H1 (cell line): ENCODE data around the gene ETV2. TPM values are rescaled to one million over a fixed set of nuclear protein-coding genes. Genes with fewer than 3 reads are reported as not detected.

ENCODE experiments used
- CTCF ChIA-PET: fragments of 300-600 bp; sonication (Branson Sonifier 250); formaldehyde crosslinking; loops from one replicate; lab custom pipeline; 2021; ENCODE audit not compliant: partially characterized antibody; lab: Charles Lee
- POLR2A ChIA-PET: fragments of 300-600 bp; sonication (Branson Sonifier 250); formaldehyde crosslinking; loops from one replicate; lab custom pipeline; 2021; ENCODE audit warnings: inconsistent platforms; ENCODE audit not compliant: partially characterized antibody; lab: Charles Lee
- DNase-seq, 2 experiments: peaks; one replicate each; pipeline versions ENCODE4 v3.0.0 to v3.0.0-alpha.2; 2010 to 2022; ENCODE audit warnings: low spot score in 2 of 2, low read depth in 1 of 2, mixed read lengths in 1 of 2
- FAIRE-seq: peaks from 2 replicates; lab custom pipeline; 2011; peaks lifted over from hg19 to GRCh38; lab: Jason Lieb, UNC
- H2AFZ ChIP-seq: 2 replicates; pipeline ENCODE4 v1.8.1; 2012; ENCODE audit warnings: low read length, inconsistent platforms
- H2AK5ac ChIP-seq: 2 replicates; pipeline ENCODE4 v1.6.1; 2013; ENCODE audit warnings: low read depth, low read length
- H2BK120ac ChIP-seq: replicated peaks from 2 replicates; pipeline ENCODE3; 2013; ENCODE audit warnings: low read depth, low read length, inconsistent platforms
- H2BK12ac ChIP-seq: 2 replicates; pipeline ENCODE4 v1.6.1; 2013; ENCODE audit warnings: low read depth, low read length
- H2BK15ac ChIP-seq: 2 replicates; pipeline ENCODE4 v1.6.1; 2013; ENCODE audit warnings: low read length
- H2BK20ac ChIP-seq: 2 replicates; pipeline ENCODE4 v1.6.1; 2013; ENCODE audit warnings: low read length
- H2BK5ac ChIP-seq: 2 replicates; pipeline ENCODE4 v1.6.1; 2013; ENCODE audit warnings: low read depth, low read length
- H3K14ac ChIP-seq: 2 replicates; pipeline ENCODE4 v1.6.1; 2013; ENCODE audit warnings: inconsistent platforms; ENCODE audit not compliant: insufficient read length
- H3K18ac ChIP-seq: 2 replicates; pipeline ENCODE4 v1.6.1; 2013; ENCODE audit warnings: low read length; ENCODE audit errors: extremely low read depth
- H3K23ac ChIP-seq: 2 replicates; pipeline ENCODE4 v1.6.1; 2013; ENCODE audit warnings: inconsistent platforms; ENCODE audit not compliant: insufficient read length
- H3K23me2 ChIP-seq: 2 replicates; pipeline ENCODE4 v1.6.1; 2013; ENCODE audit warnings: low read depth, low read length
- H3K27ac ChIP-seq: 2 replicates; pipeline ENCODE4 v1.6.1; 2011; ENCODE audit warnings: low read depth, low read length, inconsistent platforms
- H3K27me3 ChIP-seq, 4 experiments: replicated peaks in 1 of 4; 1 replicate in 1 of 4; 2 replicates in 3 of 4; pipeline versions ENCODE4 v1.6.1 to v1.8.1; 2011 to 2013; ENCODE audit warnings: low read length in 3 of 4, mild to moderate bottlenecking in 3 of 4, inconsistent platforms in 2 of 4, mixed read lengths in 2 of 4, moderate library complexity in 1 of 4; ENCODE audit not compliant: control insufficient read depth in 3 of 4, insufficient read depth in 3 of 4; ENCODE audit errors: extremely low read depth in 1 of 4
- H3K36me3 ChIP-seq, 4 experiments: 2 replicates each; pipeline versions ENCODE4 v1.6.1 to v1.8.1; 2011 to 2013; ENCODE audit warnings: mild to moderate bottlenecking in 4 of 4, low read length in 3 of 4, moderate library complexity in 2 of 4, control low read depth in 1 of 4, inconsistent platforms in 1 of 4; ENCODE audit not compliant: insufficient read depth in 4 of 4, control insufficient read depth in 2 of 4
- H3K4ac ChIP-seq: replicated peaks from 2 replicates; pipeline ENCODE3; 2013; ENCODE audit warnings: low read length, low read depth, mixed read lengths, inconsistent platforms; ENCODE audit not compliant: insufficient read length
- H3K4me1 ChIP-seq, 4 experiments: replicated peaks in 1 of 4; 1 replicate in 1 of 4; 2 replicates in 3 of 4; pipeline versions ENCODE4 v1.6.1 to v1.8.1; 2011 to 2013; ENCODE audit warnings: low read length in 3 of 4, inconsistent platforms in 2 of 4, mixed read lengths in 1 of 4; ENCODE audit not compliant: insufficient read depth in 4 of 4, control insufficient read depth in 3 of 4
- H3K4me2 ChIP-seq, 2 experiments: 2 replicates each; pipeline versions ENCODE4 v1.6.1 to v1.8.1; 2011 to 2013; ENCODE audit warnings: low read depth in 2 of 2, low read length in 2 of 2, control low read depth in 1 of 2, inconsistent platforms in 1 of 2, mild to moderate bottlenecking in 1 of 2; ENCODE audit not compliant: insufficient read depth in 1 of 2
- H3K4me3 ChIP-seq, 4 experiments: fragments of 200-600, 300-600 bp in 1 of 4; sonication (generic), shearing (Covaris generic), sonication (Bioruptor Twin) in 1 of 4; 2 replicates each; pipeline versions ENCODE4 v1.5.1 to v1.8.1; 2011 to 2016; ENCODE audit warnings: low read length in 4 of 4, low read depth in 3 of 4, control low read depth in 2 of 4, inconsistent platforms in 2 of 4, mild to moderate bottlenecking in 2 of 4, mixed read lengths in 1 of 4, moderate library complexity in 1 of 4; ENCODE audit not compliant: insufficient read depth in 2 of 4; ENCODE audit errors: extremely low read depth in 1 of 4
- H3K56ac ChIP-seq: replicated peaks from 2 replicates; pipeline ENCODE3; 2013; ENCODE audit warnings: low read depth, mild to moderate bottlenecking, mixed read lengths, low read length, inconsistent platforms; ENCODE audit not compliant: insufficient read length
- H3K79me1 ChIP-seq: 2 replicates; pipeline ENCODE4 v1.6.1; 2013; ENCODE audit warnings: low read depth, low read length, control low read depth
- H3K79me2 ChIP-seq, 2 experiments: 2 replicates each; pipeline versions ENCODE4 v1.6.1 to v1.8.1; 2012 to 2013; ENCODE audit warnings: low read length in 2 of 2, mild to moderate bottlenecking in 2 of 2, inconsistent platforms in 1 of 2; ENCODE audit not compliant: insufficient read depth in 2 of 2, control insufficient read depth in 1 of 2
- H3K9ac ChIP-seq, 4 experiments: replicated peaks in 1 of 4; 1 replicate in 1 of 4; 2 replicates in 3 of 4; pipeline versions ENCODE4 v1.6.1 to v1.8.1; 2011 to 2013; ENCODE audit warnings: low read depth in 3 of 4, low read length in 3 of 4, control low read depth in 2 of 4, mild to moderate bottlenecking in 2 of 4, moderate library complexity in 2 of 4, inconsistent platforms in 1 of 4; ENCODE audit errors: extremely low read depth in 1 of 4
- H3K9me3 ChIP-seq, 2 experiments: 2 replicates each; pipeline versions ENCODE4 v1.6.1 to v1.8.1; 2012 to 2013; ENCODE audit warnings: mild to moderate bottlenecking in 2 of 2, moderate library complexity in 2 of 2, control low read depth in 1 of 2, inconsistent platforms in 1 of 2, low read depth in 1 of 2, low read length in 1 of 2, mixed read lengths in 1 of 2; ENCODE audit not compliant: insufficient read depth in 2 of 2
- H4K20me1 ChIP-seq, 2 experiments: replicated peaks in 1 of 2; 2 replicates each; pipeline versions ENCODE3 to v1.8.1; 2011 to 2013; ENCODE audit warnings: inconsistent platforms in 2 of 2, low read length in 2 of 2, mild to moderate bottlenecking in 1 of 2; ENCODE audit not compliant: insufficient read depth in 2 of 2, control insufficient read depth in 1 of 2
- H4K5ac ChIP-seq: 2 replicates; pipeline ENCODE4 v1.6.1; 2013; ENCODE audit warnings: low read length, low read depth, mixed read lengths, inconsistent platforms; ENCODE audit not compliant: insufficient read length
- H4K8ac ChIP-seq: 2 replicates; pipeline ENCODE4 v1.8.0; 2013; ENCODE audit warnings: mild to moderate bottlenecking, moderate library complexity, low read length, inconsistent platforms; ENCODE audit not compliant: insufficient read depth; ENCODE audit errors: extremely low read depth
- H4K91ac ChIP-seq: replicated peaks from 2 replicates; pipeline ENCODE3; 2013; ENCODE audit warnings: low read length, mixed read lengths, inconsistent platforms; ENCODE audit not compliant: insufficient read length
- BCL11A ChIP-seq, 2 experiments: IDR thresholded peaks; one replicate each; pipeline ENCODE4 v1.6.1; 2011; ENCODE audit warnings: low read depth in 2 of 2, low read length in 2 of 2, mild to moderate bottlenecking in 2 of 2
- CBX5 ChIP-seq: fragments of 300-800, 300-1000 bp; sonication (generic); IDR thresholded peaks from 2 replicates; pipeline ENCODE4 v1.7.1; 2016; ENCODE audit warnings: antibody characterized with exemption, low read length, low read depth
- EGR1 ChIP-seq: IDR thresholded peaks from 2 replicates; pipeline ENCODE4 v1.6.1; 2011; ENCODE audit warnings: low read depth, low read length, borderline replicate concordance
- EP300 ChIP-seq, 2 experiments: IDR thresholded peaks; 1 replicate in 1 of 2; 2 replicates in 1 of 2; pipeline ENCODE4 v1.6.1; 2011 to 2012; ENCODE audit warnings: low read depth in 2 of 2, low read length in 2 of 2, mild to moderate bottlenecking in 2 of 2, borderline replicate concordance in 1 of 2, inconsistent platforms in 1 of 2, moderate library complexity in 1 of 2
- HDAC2 ChIP-seq, 2 experiments: fragments of 300-600 bp in 1 of 2; sonication (generic) in 1 of 2; IDR thresholded peaks; 2 replicates each; pipeline ENCODE4 v1.6.1; 2011 to 2012; ENCODE audit warnings: low read depth in 2 of 2, low read length in 2 of 2, mild to moderate bottlenecking in 2 of 2, moderate library complexity in 2 of 2, borderline replicate concordance in 1 of 2, inconsistent platforms in 1 of 2
- KDM5A ChIP-seq: fragments of 200-600 bp; IDR thresholded peaks from 2 replicates; pipeline ENCODE4 v1.7.1; 2012; ENCODE audit warnings: mild to moderate bottlenecking, low read length, inconsistent platforms, mixed read lengths
- RNF2 ChIP-seq: fragments of 200-900, 300-1000 bp; sonication (generic); IDR thresholded peaks from 2 replicates; pipeline ENCODE4 v1.7.1; 2016; ENCODE audit warnings: borderline replicate concordance, low read depth, mild to moderate bottlenecking, antibody characterized with exemption, low read length; ENCODE audit not compliant: poor library complexity, severe bottlenecking; ENCODE audit errors: missing control alignments
- SAP30 ChIP-seq: fragments of 300-600 bp; sonication (generic); IDR thresholded peaks from 2 replicates; pipeline ENCODE4 v1.7.1; 2012; ENCODE audit warnings: low read length, moderate library complexity, mild to moderate bottlenecking, inconsistent platforms; ENCODE audit not compliant: insufficient read depth, insufficient replicate concordance
- SRF ChIP-seq: IDR thresholded peaks from 2 replicates; pipeline ENCODE4 v1.6.1; 2011; ENCODE audit warnings: mild to moderate bottlenecking, low read depth, low read length, moderate library complexity
- TBP ChIP-seq: IDR thresholded peaks from 2 replicates; pipeline ENCODE4 v1.6.1; 2011; ENCODE audit warnings: low read depth, low read length, improper control_type of control experiment
- WGBS, 2 experiments: shearing (Covaris generic) in 1 of 2; methylation state at CpG; one replicate each; pipeline versions ENCODE4 v1.1.6 to v1.1.7; 2013 to 2015; ENCODE audit warnings: low lambda C conversion rate in 2 of 2, mixed read lengths in 2 of 2, inconsistent platforms in 1 of 2, low coverage in 1 of 2, missing lambda C conversion rate in 1 of 2; ENCODE audit not compliant: insufficient replicate concordance in 2 of 2, insufficient coverage in 1 of 2, insufficient read length in 1 of 2; ENCODE audit errors: extremely low coverage in 1 of 2, missing lambda C conversion rate in 1 of 2; 5-methylcytosine and 5-hydroxymethylcytosine counted together
- polyA plus RNA-seq, 7 experiments: library from polyadenylated mRNA; depleted of rRNA in 3 of 7; stranded (reverse) in 5 of 7; unstranded in 2 of 7; fragments of >200 nt in 5 of 7; fragments of 200-250 nt in 2 of 7; gene quantifications; 1 replicate in 5 of 7; 2 replicates in 1 of 7; 4 replicates in 1 of 7; pipeline versions ENCODE4 v1.2.1 to v1.2.3, GENCODE V29; 2011 to 2013; ENCODE audit warnings: missing spikeins in 2 of 7, mixed read lengths in 2 of 7
- total RNA-seq: library from RNA; stranded (reverse); fragmentation: NEBNext Ultra II Directional; extraction: Animal tissue kit (Norgen Biotek cat#: 25700); gene quantifications from 2 replicates; pipeline ENCODE4 v1.2.1, GENCODE V29; 2021
- TF ChIP-seq, protein P1 (sequence below): IDR thresholded peaks from 2 replicates; pipeline ENCODE4 v1.6.1; 2011; ENCODE audit warnings: low read depth, mild to moderate bottlenecking, low read length; ENCODE audit not compliant: insufficient read depth

The ETV2 gene
- total and polyA plus RNA-seq, 2 of the 8 experiments (the other 6 are each of a cell fraction or from before 2014, with no cell fraction given), result 0.88 to 1.3 TPM

GRCh38 chr19:35675589-35676140 lies 34.1 kb downstream of the ETV2 start:
- no peak overlapping the region for H2AK5ac ChIP-seq
- no peak overlapping the region for H3K4me3 ChIP-seq
- no peak overlapping the region for H4K5ac ChIP-seq
- no peak overlapping the region for H3K18ac ChIP-seq
- no peak overlapping the region for H2BK15ac ChIP-seq
- no peak overlapping the region for H3K9ac ChIP-seq
- FAIRE-seq (no peak), DNase-seq (no peak)
- H2AFZ ChIP-seq, result no peak overlapping the region
- no peak overlapping the region for H3K23ac ChIP-seq
- H2BK12ac ChIP-seq, result no peak overlapping the region
- no peaks in the 10 kb centered on the region for H4K20me1 ChIP-seq
- 87% methylated on average over 15 of the region's 15 CpGs; no CpG with 5 or more reads in 1 of the 2 experiments for WGBS, 2 experiments
- H3K14ac ChIP-seq, result no peak overlapping the region
- H3K4ac ChIP-seq, result no peak overlapping the region
- H2BK120ac ChIP-seq, result no peak overlapping the region
- H3K4me2 ChIP-seq, result no peak overlapping the region
- POLR2A ChIA-PET, result interaction anchor here (0.6 kb wide), 1 partner anchor 286 kb away, joined by 3 read pairs; no protein-coding TSS in a partner anchor
- H3K4me1 ChIP-seq, result no peaks in the 10 kb centered on the region; a peak in 2 of 7 replicates
- no peaks in the 10 kb centered on the region for H3K36me3 ChIP-seq
- no peaks in the 10 kb centered on the region for H3K79me2 ChIP-seq
- H3K56ac ChIP-seq, result no peak overlapping the region
- no peaks in the 10 kb centered on the region; the same call in 1 of the 2 replicates for H3K23me2 ChIP-seq
- no peaks in the 10 kb centered on the region for H3K79me1 ChIP-seq
- no peak overlapping the region for H2BK20ac ChIP-seq
- no peak overlapping the region for H4K8ac ChIP-seq
- peaks cover 0 to 4% (median 1%) of the 10 kb centered on the region in 4 experiments; a peak in 1 of 7 replicates for H3K27me3 ChIP-seq
- CTCF ChIA-PET, result interaction anchor here (0.5 to 1.2 kb wide), 4 partner anchors 9 to 114 kb away, joined by 3 to 5 read pairs (median 4); no protein-coding TSS in a partner anchor
- no peak overlapping the region for H3K27ac ChIP-seq
- no peak overlapping the region for H4K91ac ChIP-seq
- no peak overlapping the region for H2BK5ac ChIP-seq
- no peaks in the 10 kb centered on the region for H3K9me3 ChIP-seq
- no peak for TF ChIP-seq HDAC2 (IDR thresholded peaks at IDR 0.05; ENCODE audit: borderline replicate concordance in 1 of 2, low read depth in 2 of 2, low read length in 2 of 2)
- TF ChIP-seq SAP30, result no peak
- no peak for TF ChIP-seq BCL11A (IDR thresholded peaks at IDR 0.05; ENCODE audit: low read depth in 2 of 2, low read length in 2 of 2)
- TF ChIP-seq RNF2, result no peak
- TF ChIP-seq KDM5A, result no peak
- no peak for TF ChIP-seq TBP
- TF ChIP-seq EP300 (IDR thresholded peaks at IDR 0.05; ENCODE audit: borderline replicate concordance in 1 of 2, low read depth in 2 of 2, low read length in 2 of 2), result no peak
- TF ChIP-seq EGR1, result no peak
- TF ChIP-seq CBX5, result no peak
- TF ChIP-seq, protein P1, sequence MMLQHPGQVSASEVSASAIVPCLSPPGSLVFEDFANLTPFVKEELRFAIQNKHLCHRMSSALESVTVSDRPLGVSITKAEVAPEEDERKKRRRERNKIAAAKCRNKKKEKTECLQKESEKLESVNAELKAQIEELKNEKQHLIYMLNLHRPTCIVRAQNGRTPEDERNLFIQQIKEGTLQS, result no peak
- no peak for TF ChIP-seq SRF
